ENCODE results near the gene SNX27. TPM values are rescaled to one million over a fixed set of nuclear protein-coding genes. Genes with fewer than 3 reads are reported as not detected.

The SNX27 gene
- total and polyA plus RNA-seq, 2 experiments from 2014 or later: 40.6 to 59.7 TPM

DNA sequence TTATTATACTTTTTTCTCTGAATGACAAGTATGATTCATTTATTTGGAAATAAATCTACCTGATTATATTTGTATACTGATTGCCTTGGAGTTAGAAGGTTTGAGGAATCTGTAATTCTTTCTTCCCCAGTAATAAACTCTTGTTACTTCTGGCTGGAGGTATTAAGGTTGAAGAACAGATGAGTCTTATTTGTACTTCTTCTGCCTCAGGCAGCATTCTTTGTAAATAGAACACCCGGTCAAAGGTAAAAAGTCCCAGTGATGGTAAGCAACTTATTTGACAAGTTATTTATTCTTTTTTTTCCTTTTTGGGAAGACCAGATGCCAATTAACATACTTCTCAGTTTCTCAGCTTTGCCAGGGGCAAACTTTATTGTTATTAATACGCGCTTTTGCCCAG, 12.9 kb downstream of the SNX27 start:
- Mint-ChIP-seq H3K4me1 (peaks cover 12% of the 10 kb centered on the region), H3K4me3 (no peak overlapping the region), H3K27ac (no peak overlapping the region), H3K27me3 (ENCODE audit: insufficient read depth, low read depth, poor library complexity) (no peaks in the 10 kb centered on the region), H3K36me3 (ENCODE audit: low read depth) (peaks cover 7% of the 10 kb centered on the region; the same call in 2 of the 3 replicates), H3K9me3 (no peaks in the 10 kb centered on the region)
- Histone ChIP-seq H3K36me3 (ENCODE audit: insufficient read depth) (no peaks in the 10 kb centered on the region), H3K9me2 (ENCODE audit: insufficient read depth) (no peaks in the 10 kb centered on the region), H3K4me1 (ENCODE audit: insufficient read depth) (no peaks in the 10 kb centered on the region; the same call in 1 of the 2 replicates), H3K79me2 (replicated peaks; ENCODE audit: insufficient read depth) (peaks cover 97% of the 10 kb centered on the region), H3K4me3 (no peak overlapping the region), H3K27me3 (ENCODE audit: insufficient read depth) (no peaks in the 10 kb centered on the region), H3K27ac (ENCODE audit: low read depth) (no peak overlapping the region), H2AFZ (no peak overlapping the region), H3K4me2 (no peak overlapping the region), H3F3A (replicated peaks; ENCODE audit: low read depth) (no peaks in the 10 kb centered on the region), H4K20me1 (replicated peaks; ENCODE audit: insufficient read depth) (peaks cover 18% of the 10 kb centered on the region)
- no peak for ATAC-seq
- no peak for DNase-seq (ENCODE audit: low spot score)
- no peak for TF ChIP-seq JUNB (IDR thresholded peaks at IDR 0.05; ENCODE audit: unreplicated experiment)

DNA sequence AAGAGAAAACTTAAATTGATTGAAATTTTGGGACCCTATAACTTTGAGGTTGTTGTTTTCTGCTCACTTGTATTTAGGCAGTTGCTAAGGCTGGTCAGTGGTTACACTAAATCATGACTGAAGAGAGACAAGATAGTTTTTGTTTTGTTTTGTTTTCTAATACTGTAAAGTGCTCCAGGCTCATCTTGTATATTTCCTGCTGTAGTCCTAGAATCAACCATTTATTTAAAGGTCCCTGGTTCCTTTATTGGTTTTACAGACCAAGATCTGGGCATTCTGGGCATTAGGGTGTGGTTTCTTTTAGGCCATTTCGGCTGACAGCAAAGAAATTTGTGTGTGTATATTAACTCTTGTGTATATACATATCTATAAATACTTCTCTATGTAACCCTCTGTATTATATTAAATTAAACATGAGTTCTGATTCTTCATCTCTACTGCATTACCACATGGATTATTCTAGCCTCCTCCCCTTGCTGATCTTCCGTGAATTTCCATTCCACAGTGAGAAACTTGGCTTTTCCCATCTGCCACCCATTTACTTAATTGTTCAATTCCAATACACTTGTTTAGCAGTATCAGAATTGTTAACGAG, 15.0 kb downstream of the SNX27 start:
- Histone ChIP-seq H3K4me2 (no peak overlapping the region), H3K4me1 (ENCODE audit: insufficient read depth) (no peaks in the 10 kb centered on the region), H3K27ac (ENCODE audit: low read depth) (no peak overlapping the region), H3K27me3 (ENCODE audit: insufficient read depth) (no peaks in the 10 kb centered on the region), H3K9me2 (ENCODE audit: insufficient read depth) (no peaks in the 10 kb centered on the region), H3K4me3 (no peak overlapping the region), H3K79me2 (replicated peaks; ENCODE audit: insufficient read depth) (peaks cover 97% of the 10 kb centered on the region), H3K36me3 (ENCODE audit: insufficient read depth) (no peaks in the 10 kb centered on the region), H3F3A (replicated peaks; ENCODE audit: low read depth) (no peaks in the 10 kb centered on the region), H4K20me1 (replicated peaks; ENCODE audit: insufficient read depth) (peaks cover 17% of the 10 kb centered on the region; the same call in 1 of the 2 replicates), H2AFZ (no peak overlapping the region)
- H3K36me3 Mint-ChIP-seq (ENCODE audit: low read depth): peaks cover 7% of the 10 kb centered on the region; the same call in 2 of the 3 replicates
- H3K4me1 Mint-ChIP-seq: peaks cover under 1% of the 10 kb centered on the region; the same call in 1 of the 3 replicates
- H3K27me3 Mint-ChIP-seq (ENCODE audit: insufficient read depth, low read depth, poor library complexity): no peaks in the 10 kb centered on the region
- H3K9me3 Mint-ChIP-seq: no peaks in the 10 kb centered on the region
- H3K4me3 Mint-ChIP-seq: no peak overlapping the region
- ATAC-seq (no peak), DNase-seq (ENCODE audit: low spot score) (no peak)
- H3K27ac Mint-ChIP-seq: no peak overlapping the region
- TF ChIP-seq, protein P1, sequence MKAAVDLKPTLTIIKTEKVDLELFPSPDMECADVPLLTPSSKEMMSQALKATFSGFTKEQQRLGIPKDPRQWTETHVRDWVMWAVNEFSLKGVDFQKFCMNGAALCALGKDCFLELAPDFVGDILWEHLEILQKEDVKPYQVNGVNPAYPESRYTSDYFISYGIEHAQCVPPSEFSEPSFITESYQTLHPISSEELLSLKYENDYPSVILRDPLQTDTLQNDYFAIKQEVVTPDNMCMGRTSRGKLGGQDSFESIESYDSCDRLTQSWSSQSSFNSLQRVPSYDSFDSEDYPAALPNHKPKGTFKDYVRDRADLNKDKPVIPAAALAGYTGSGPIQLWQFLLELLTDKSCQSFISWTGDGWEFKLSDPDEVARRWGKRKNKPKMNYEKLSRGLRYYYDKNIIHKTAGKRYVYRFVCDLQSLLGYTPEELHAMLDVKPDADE (IDR thresholded peaks at IDR 0.05): no peak
- TF ChIP-seq, protein P2, sequence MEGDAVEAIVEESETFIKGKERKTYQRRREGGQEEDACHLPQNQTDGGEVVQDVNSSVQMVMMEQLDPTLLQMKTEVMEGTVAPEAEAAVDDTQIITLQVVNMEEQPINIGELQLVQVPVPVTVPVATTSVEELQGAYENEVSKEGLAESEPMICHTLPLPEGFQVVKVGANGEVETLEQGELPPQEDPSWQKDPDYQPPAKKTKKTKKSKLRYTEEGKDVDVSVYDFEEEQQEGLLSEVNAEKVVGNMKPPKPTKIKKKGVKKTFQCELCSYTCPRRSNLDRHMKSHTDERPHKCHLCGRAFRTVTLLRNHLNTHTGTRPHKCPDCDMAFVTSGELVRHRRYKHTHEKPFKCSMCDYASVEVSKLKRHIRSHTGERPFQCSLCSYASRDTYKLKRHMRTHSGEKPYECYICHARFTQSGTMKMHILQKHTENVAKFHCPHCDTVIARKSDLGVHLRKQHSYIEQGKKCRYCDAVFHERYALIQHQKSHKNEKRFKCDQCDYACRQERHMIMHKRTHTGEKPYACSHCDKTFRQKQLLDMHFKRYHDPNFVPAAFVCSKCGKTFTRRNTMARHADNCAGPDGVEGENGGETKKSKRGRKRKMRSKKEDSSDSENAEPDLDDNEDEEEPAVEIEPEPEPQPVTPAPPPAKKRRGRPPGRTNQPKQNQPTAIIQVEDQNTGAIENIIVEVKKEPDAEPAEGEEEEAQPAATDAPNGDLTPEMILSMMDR (conservative IDR thresholded peaks at IDR 0.05; ENCODE audit: low read depth in 2 of 2): no peak
- TF ChIP-seq POLR2AphosphoS5 (IDR thresholded peaks at IDR 0.05; ENCODE audit: low read depth) (no peak), CREB1 (CRISPR knock-in tag; IDR thresholded peaks at IDR 0.05; ENCODE audit: low read depth) (no peak), NANOG (IDR thresholded peaks at IDR 0.05; ENCODE audit: borderline replicate concordance) (no peak), STAT1 (IDR thresholded peaks at IDR 0.05; ENCODE audit: unreplicated experiment) (no peak)
- TF ChIP-seq, protein P3, sequence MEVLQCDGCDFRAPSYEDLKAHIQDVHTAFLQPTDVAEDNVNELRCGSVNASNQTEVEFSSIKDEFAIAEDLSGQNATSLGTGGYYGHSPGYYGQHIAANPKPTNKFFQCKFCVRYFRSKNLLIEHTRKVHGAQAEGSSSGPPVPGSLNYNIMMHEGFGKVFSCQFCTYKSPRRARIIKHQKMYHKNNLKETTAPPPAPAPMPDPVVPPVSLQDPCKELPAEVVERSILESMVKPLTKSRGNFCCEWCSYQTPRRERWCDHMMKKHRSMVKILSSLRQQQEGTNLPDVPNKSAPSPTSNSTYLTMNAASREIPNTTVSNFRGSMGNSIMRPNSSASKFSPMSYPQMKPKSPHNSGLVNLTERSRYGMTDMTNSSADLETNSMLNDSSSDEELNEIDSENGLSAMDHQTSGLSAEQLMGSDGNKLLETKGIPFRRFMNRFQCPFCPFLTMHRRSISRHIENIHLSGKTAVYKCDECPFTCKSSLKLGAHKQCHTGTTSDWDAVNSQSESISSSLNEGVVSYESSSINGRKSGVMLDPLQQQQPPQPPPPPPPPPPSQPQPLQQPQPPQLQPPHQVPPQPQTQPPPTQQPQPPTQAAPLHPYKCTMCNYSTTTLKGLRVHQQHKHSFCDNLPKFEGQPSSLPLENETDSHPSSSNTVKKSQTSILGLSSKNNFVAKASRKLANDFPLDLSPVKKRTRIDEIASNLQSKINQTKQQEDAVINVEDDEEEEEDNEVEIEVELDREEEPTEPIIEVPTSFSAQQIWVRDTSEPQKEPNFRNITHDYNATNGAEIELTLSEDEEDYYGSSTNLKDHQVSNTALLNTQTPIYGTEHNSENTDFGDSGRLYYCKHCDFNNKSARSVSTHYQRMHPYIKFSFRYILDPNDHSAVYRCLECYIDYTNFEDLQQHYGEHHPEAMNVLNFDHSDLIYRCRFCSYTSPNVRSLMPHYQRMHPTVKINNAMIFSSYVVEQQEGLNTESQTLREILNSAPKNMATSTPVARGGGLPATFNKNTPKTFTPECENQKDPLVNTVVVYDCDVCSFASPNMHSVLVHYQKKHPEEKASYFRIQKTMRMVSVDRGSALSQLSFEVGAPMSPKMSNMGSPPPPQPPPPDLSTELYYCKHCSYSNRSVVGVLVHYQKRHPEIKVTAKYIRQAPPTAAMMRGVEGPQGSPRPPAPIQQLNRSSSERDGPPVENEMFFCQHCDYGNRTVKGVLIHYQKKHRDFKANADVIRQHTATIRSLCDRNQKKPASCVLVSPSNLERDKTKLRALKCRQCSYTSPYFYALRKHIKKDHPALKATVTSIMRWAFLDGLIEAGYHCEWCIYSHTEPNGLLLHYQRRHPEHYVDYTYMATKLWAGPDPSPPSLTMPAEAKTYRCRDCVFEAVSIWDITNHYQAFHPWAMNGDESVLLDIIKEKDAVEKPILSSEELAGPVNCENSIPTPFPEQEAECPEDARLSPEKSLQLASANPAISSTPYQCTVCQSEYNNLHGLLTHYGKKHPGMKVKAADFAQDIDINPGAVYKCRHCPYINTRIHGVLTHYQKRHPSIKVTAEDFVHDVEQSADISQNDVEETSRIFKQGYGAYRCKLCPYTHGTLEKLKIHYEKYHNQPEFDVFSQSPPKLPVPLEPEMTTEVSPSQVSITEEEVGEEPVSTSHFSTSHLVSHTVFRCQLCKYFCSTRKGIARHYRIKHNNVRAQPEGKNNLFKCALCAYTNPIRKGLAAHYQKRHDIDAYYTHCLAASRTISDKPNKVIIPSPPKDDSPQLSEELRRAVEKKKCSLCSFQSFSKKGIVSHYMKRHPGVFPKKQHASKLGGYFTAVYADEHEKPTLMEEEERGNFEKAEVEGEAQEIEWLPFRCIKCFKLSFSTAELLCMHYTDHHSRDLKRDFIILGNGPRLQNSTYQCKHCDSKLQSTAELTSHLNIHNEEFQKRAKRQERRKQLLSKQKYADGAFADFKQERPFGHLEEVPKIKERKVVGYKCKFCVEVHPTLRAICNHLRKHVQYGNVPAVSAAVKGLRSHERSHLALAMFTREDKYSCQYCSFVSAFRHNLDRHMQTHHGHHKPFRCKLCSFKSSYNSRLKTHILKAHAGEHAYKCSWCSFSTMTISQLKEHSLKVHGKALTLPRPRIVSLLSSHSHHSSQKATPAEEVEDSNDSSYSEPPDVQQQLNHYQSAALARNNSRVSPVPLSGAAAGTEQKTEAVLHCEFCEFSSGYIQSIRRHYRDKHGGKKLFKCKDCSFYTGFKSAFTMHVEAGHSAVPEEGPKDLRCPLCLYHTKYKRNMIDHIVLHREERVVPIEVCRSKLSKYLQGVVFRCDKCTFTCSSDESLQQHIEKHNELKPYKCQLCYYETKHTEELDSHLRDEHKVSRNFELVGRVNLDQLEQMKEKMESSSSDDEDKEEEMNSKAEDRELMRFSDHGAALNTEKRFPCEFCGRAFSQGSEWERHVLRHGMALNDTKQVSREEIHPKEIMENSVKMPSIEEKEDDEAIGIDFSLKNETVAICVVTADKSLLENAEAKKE (CRISPR knock-in tag; IDR thresholded peaks at IDR 0.05): no peak
- TF ChIP-seq, protein P4, sequence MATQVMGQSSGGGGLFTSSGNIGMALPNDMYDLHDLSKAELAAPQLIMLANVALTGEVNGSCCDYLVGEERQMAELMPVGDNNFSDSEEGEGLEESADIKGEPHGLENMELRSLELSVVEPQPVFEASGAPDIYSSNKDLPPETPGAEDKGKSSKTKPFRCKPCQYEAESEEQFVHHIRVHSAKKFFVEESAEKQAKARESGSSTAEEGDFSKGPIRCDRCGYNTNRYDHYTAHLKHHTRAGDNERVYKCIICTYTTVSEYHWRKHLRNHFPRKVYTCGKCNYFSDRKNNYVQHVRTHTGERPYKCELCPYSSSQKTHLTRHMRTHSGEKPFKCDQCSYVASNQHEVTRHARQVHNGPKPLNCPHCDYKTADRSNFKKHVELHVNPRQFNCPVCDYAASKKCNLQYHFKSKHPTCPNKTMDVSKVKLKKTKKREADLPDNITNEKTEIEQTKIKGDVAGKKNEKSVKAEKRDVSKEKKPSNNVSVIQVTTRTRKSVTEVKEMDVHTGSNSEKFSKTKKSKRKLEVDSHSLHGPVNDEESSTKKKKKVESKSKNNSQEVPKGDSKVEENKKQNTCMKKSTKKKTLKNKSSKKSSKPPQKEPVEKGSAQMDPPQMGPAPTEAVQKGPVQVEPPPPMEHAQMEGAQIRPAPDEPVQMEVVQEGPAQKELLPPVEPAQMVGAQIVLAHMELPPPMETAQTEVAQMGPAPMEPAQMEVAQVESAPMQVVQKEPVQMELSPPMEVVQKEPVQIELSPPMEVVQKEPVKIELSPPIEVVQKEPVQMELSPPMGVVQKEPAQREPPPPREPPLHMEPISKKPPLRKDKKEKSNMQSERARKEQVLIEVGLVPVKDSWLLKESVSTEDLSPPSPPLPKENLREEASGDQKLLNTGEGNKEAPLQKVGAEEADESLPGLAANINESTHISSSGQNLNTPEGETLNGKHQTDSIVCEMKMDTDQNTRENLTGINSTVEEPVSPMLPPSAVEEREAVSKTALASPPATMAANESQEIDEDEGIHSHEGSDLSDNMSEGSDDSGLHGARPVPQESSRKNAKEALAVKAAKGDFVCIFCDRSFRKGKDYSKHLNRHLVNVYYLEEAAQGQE (IDR thresholded peaks at IDR 0.05; ENCODE audit: unreplicated experiment): no peak
